Measurements from ENCODE around the gene ELAVL2.

GRCh38 chr9:23826120-23826629 lies at the start of gene ELAVL2:
- TF ChIP-seq POLR2A (conservative IDR thresholded peaks at IDR 0.05) (no peak), HDAC2 (IDR thresholded peaks at IDR 0.05) (no peak), HMG20A (CRISPR knock-in tag; conservative IDR thresholded peaks at IDR 0.05) (no peak), STAT5B (CRISPR knock-in tag; IDR thresholded peaks at IDR 0.05) (no peak), ZNF263 (CRISPR knock-in tag; IDR thresholded peaks at IDR 0.05; ENCODE audit: borderline replicate concordance) (no peak), ZNF707 (CRISPR knock-in tag; conservative IDR thresholded peaks at IDR 0.05) (no peak), TAF1 (IDR thresholded peaks at IDR 0.05; ENCODE audit: control insufficient read depth, extremely low read depth, insufficient read depth, low read length, severe bottlenecking) (no peak)
